PC-3 (cell line): ENCODE results near the gene CCNL1. TPM values are rescaled to one million over a fixed set of nuclear protein-coding genes. Genes with fewer than 3 reads are reported as not detected.

Source experiments
- ATAC-seq: fragments of 200-7000 bp; cut with Tn5 transposase; 2 replicates; pipeline ENCODE4 v1.9.1; 2020; ENCODE audit warnings: mild to moderate bottlenecking, moderate library complexity
- BruUV-seq: library from RNA; stranded (reverse); fragments of 400-500 nt; replicated peaks from 2 replicates; lab custom pipeline; 2021; lab: Mats Ljungman, UMichigan
- CTCF ChIA-PET: fragments of 300-600 bp; sonication (Branson Sonifier 250); formaldehyde crosslinking; loops from one replicate; lab custom pipeline; 2022; ENCODE audit warnings: antibody characterized with exemption; lab: Charles Lee
- POLR2A ChIA-PET: fragments of 300-600 bp; sonication (Branson Sonifier 250); formaldehyde crosslinking; loops from one replicate; lab custom pipeline; 2022; ENCODE audit warnings: antibody characterized with exemption; ENCODE audit not compliant: unreplicated experiment; lab: Charles Lee
- DNase-seq: peaks from one replicate; pipeline ENCODE4 v3.0.0-alpha.2; 2015
- H2AFZ ChIP-seq: fragments of 300-600 bp; sonication (generic); 2 replicates; pipeline ENCODE4 v1.6.0; 2016; ENCODE audit warnings: antibody characterized with exemption, low read length
- H3F3A ChIP-seq: fragments of 300-600 bp; sonication (generic); one replicate; pipeline ENCODE4 v1.6.0; 2017; ENCODE audit warnings: antibody characterized with exemption, low read length, control low read depth, mild to moderate bottlenecking; ENCODE audit not compliant: unreplicated experiment
- H3K27ac ChIP-seq: fragments of 300-600 bp; sonication (generic); 2 replicates; pipeline ENCODE4 v1.5.1; 2016; ENCODE audit warnings: mild to moderate bottlenecking, low read length
- H3K27me3 ChIP-seq: fragments of 300-600 bp; sonication (generic); 2 replicates; pipeline ENCODE4 v1.6.1; 2016; ENCODE audit warnings: low read length, mixed read lengths
- H3K36me3 ChIP-seq: fragments of 300-600 bp; sonication (generic); 2 replicates; pipeline ENCODE4 v1.6.1; 2016; ENCODE audit warnings: low read depth, mixed run types, low read length, mixed read lengths
- H3K4me1 ChIP-seq: fragments of 300-600 bp; sonication (generic); 2 replicates; pipeline ENCODE4 v1.5.1; 2016; ENCODE audit warnings: low read length; ENCODE audit not compliant: insufficient read depth
- H3K4me2 ChIP-seq: fragments of 300-600 bp; sonication (generic); 2 replicates; pipeline ENCODE4 v1.6.0; 2016; ENCODE audit warnings: low read length
- H3K4me3 ChIP-seq: fragments of 300-600 bp; sonication (generic); 2 replicates; pipeline ENCODE4 v1.5.1; 2016; ENCODE audit warnings: mild to moderate bottlenecking, low read length, mixed read lengths
- H3K79me2 ChIP-seq: fragments of 300-600 bp; sonication (generic); 2 replicates; pipeline ENCODE4 v1.6.1; 2017; ENCODE audit warnings: low read length, mixed read lengths
- H3K9ac ChIP-seq: fragments of 300-600 bp; sonication (generic); 2 replicates; pipeline ENCODE4 v1.6.0; 2016; ENCODE audit warnings: mild to moderate bottlenecking, low read length
- H3K9me2 ChIP-seq: fragments of 300-600 bp; sonication (generic); replicated peaks from 2 replicates; pipeline ENCODE4 v1.6.1; 2016; ENCODE audit warnings: mixed run types, low read length, mixed read lengths
- H3K9me3 ChIP-seq: fragments of 300-600 bp; sonication (generic); 2 replicates; pipeline ENCODE4 v1.6.1; 2016; ENCODE audit warnings: low read length, mixed read lengths
- H4K20me1 ChIP-seq: fragments of 300-600 bp; sonication (generic); 2 replicates; pipeline ENCODE4 v1.6.1; 2016; ENCODE audit warnings: low read length, mixed read lengths
- CTCF ChIP-seq: fragments of 300-600 bp; sonication (generic); conservative IDR thresholded peaks from 2 replicates; pipeline ENCODE4 v1.5.1; 2017; ENCODE audit warnings: antibody characterized with exemption, low read depth, mild to moderate bottlenecking, low read length
- EZH2 ChIP-seq: fragments of 300-600 bp; sonication (generic); IDR thresholded peaks from one replicate; pipeline ENCODE4 v1.6.1; 2017; ENCODE audit warnings: antibody characterized with exemption, mild to moderate bottlenecking, low read length; ENCODE audit not compliant: unreplicated experiment
- EZH2phosphoT487 ChIP-seq: fragments of 300-600 bp; sonication (generic); IDR thresholded peaks from 2 replicates; pipeline ENCODE4 v1.6.1; 2018; ENCODE audit warnings: mild to moderate bottlenecking, antibody characterized with exemption, low read length, borderline replicate concordance
- intact Hi-C: fragments of 100-400 bp; cut with micrococcal nuclease; formaldehyde crosslinking; loops from 2 replicates; pipeline ENCODE4 v1.9.0; 2023
- total RNA-seq: library from RNA; depleted of rRNA; stranded (reverse); fragments of >200 nt; gene quantifications from 2 replicates; pipeline ENCODE4 v1.2.3, GENCODE V29; 2014

Gene CCNL1
- total RNA-seq, 1 experiment from 2014 or later: 231 TPM

- Histone ChIP-seq H3K4me2 (no peak overlapping the region), H3K4me3 (no peak overlapping the region), H3F3A (peaks cover 21% of the 10 kb centered on the region), H3K4me1 (no peaks in the 10 kb centered on the region), H3K27ac (no peak overlapping the region), H3K9me2 (no peaks in the 10 kb centered on the region), H3K27me3 (no peaks in the 10 kb centered on the region), H3K9ac (no peak overlapping the region), H2AFZ (no peak overlapping the region), H3K9me3 (no peaks in the 10 kb centered on the region), H4K20me1 (peaks cover 46% of the 10 kb centered on the region), H3K79me2 (peaks cover 21% of the 10 kb centered on the region), H3K36me3 (peaks cover 84% of the 10 kb centered on the region)
- ATAC-seq (no peak), DNase-seq (no peak)
- CTCF ChIA-PET: no interaction called here
- BruUV-seq: no TSS peak
- intact Hi-C loops: no loop called here
- POLR2A ChIA-PET: interaction anchor here (0.5 kb wide), 1 partner anchor 465 kb away, joined by 3 read pairs; no protein-coding TSS in a partner anchor
- no peak for TF ChIP-seq EZH2
- no peak for TF ChIP-seq CTCF
- TF ChIP-seq EZH2phosphoT487: no peak
Measured at GRCh38 chr3:157148196-157148889, 11.6 kb downstream of the CCNL1 start.

GRCh38 chr3:157147099-157147803 lies 12.7 kb downstream of the CCNL1 start:
- Histone ChIP-seq H3K9me2 (no peaks in the 10 kb centered on the region), H3K79me2 (peaks cover 10% of the 10 kb centered on the region; the same call in 1 of the 2 replicates), H3K36me3 (peaks cover 73% of the 10 kb centered on the region), H2AFZ (no peak overlapping the region), H3K27ac (no peak overlapping the region), H3K9me3 (no peaks in the 10 kb centered on the region), H4K20me1 (peaks cover 37% of the 10 kb centered on the region), H3F3A (peaks cover 21% of the 10 kb centered on the region), H3K4me1 (no peaks in the 10 kb centered on the region), H3K9ac (no peak overlapping the region), H3K4me2 (no peak overlapping the region), H3K27me3 (no peaks in the 10 kb centered on the region), H3K4me3 (no peak overlapping the region)
- ChIA-PET POLR2A (interaction anchor here (0.5 kb wide), 1 partner anchor 13 kb away, joined by 3 read pairs; the partner anchor contains the start of gene CCNL1), CTCF (no interaction called here)
- intact Hi-C loops: no loop called here
- ATAC-seq (no peak), DNase-seq (no peak)
- no TSS peak for BruUV-seq
- no peak for TF ChIP-seq EZH2phosphoT487
- no peak for TF ChIP-seq CTCF
- no peak for TF ChIP-seq EZH2
